ENCODE measurements around the gene RYR2. TPM values are rescaled to one million over a fixed set of nuclear protein-coding genes. Genes with fewer than 3 reads are reported as not detected.

RYR2 gene
- total RNA-seq, 6 donors from 2014 or later, result 1.8 to 23.0 (median 3.7) TPM

DNA sequence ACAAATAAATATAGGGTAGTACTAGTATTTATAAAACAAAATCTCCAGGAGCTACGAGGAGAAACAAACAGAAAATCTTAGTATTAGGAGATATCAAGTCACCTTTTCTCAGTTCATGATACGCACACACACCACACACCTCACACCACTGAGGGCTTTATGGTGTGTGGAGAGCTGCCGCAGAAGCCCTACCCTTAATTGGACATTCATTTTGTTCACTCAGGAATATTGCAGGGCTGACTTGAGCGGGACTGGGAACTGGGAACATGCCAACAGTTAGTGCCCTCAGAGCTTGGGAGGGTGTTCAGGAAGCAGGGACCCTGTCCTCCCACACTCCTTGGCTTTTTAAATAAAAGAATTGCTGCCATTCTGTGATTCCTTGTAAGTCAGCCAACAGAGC, 386.8 kb downstream of the RYR2 start:
- ATAC-seq (ENCODE audit: low FRiP score in 2 of 2) (no peak), DNase-seq (no peak)
- no peak overlapping the region for H3K4me3 ChIP-seq
- TF ChIP-seq POLR2AphosphoS5 (IDR thresholded peaks at IDR 0.05) (no peak), POLR2A (IDR thresholded peaks at IDR 0.05) (no peak), EP300 (IDR thresholded peaks at IDR 0.05) (no peak)
- TF ChIP-seq, protein P1, sequence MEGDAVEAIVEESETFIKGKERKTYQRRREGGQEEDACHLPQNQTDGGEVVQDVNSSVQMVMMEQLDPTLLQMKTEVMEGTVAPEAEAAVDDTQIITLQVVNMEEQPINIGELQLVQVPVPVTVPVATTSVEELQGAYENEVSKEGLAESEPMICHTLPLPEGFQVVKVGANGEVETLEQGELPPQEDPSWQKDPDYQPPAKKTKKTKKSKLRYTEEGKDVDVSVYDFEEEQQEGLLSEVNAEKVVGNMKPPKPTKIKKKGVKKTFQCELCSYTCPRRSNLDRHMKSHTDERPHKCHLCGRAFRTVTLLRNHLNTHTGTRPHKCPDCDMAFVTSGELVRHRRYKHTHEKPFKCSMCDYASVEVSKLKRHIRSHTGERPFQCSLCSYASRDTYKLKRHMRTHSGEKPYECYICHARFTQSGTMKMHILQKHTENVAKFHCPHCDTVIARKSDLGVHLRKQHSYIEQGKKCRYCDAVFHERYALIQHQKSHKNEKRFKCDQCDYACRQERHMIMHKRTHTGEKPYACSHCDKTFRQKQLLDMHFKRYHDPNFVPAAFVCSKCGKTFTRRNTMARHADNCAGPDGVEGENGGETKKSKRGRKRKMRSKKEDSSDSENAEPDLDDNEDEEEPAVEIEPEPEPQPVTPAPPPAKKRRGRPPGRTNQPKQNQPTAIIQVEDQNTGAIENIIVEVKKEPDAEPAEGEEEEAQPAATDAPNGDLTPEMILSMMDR (IDR thresholded peaks at IDR 0.05), result no peak
- H3K4me1 ChIP-seq, result no peaks in the 10 kb centered on the region
- no peaks in the 10 kb centered on the region for H3K9me3 ChIP-seq
- WGBS, 2 donors, result 84% methylated on average over 4 of the region's 4 CpGs
- H3K27me3 ChIP-seq, result no peaks in the 10 kb centered on the region
- H3K36me3 ChIP-seq, result no peaks in the 10 kb centered on the region
- H3K27ac ChIP-seq, result no peak overlapping the region

GRCh38 chr1:237429252-237429651, 387.3 kb downstream of the RYR2 start:
- ATAC-seq (ENCODE audit: low FRiP score in 2 of 2) (no peak), DNase-seq (no peak)
- Histone ChIP-seq H3K4me1 (no peaks in the 10 kb centered on the region), H3K36me3 (no peaks in the 10 kb centered on the region), H3K4me3 (no peak overlapping the region), H3K9me3 (no peaks in the 10 kb centered on the region), H3K27ac (no peak overlapping the region), H3K27me3 (no peaks in the 10 kb centered on the region)
- 60 to 71% methylated on average over 3 of the region's 3 CpGs for WGBS, 2 donors
- TF ChIP-seq EP300 (IDR thresholded peaks at IDR 0.05) (no peak), POLR2A (IDR thresholded peaks at IDR 0.05) (no peak)
- TF ChIP-seq, protein P1 (IDR thresholded peaks at IDR 0.05), result no peak

GRCh38 chr1:237431448-237431847, 389.5 kb downstream of the RYR2 start:
- Histone ChIP-seq H3K36me3 (no peaks in the 10 kb centered on the region), H3K4me1 (no peaks in the 10 kb centered on the region), H3K9me3 (no peaks in the 10 kb centered on the region), H3K27me3 (no peaks in the 10 kb centered on the region), H3K4me3 (no peak overlapping the region), H3K27ac (no peak overlapping the region)
- DNase-seq (no peak), ATAC-seq (ENCODE audit: low FRiP score in 2 of 2) (no peak)
- TF ChIP-seq, protein P1 (IDR thresholded peaks at IDR 0.05), result no peak
- TF ChIP-seq POLR2A (IDR thresholded peaks at IDR 0.05) (no peak), POLR2AphosphoS5 (IDR thresholded peaks at IDR 0.05) (no peak)

DNA sequence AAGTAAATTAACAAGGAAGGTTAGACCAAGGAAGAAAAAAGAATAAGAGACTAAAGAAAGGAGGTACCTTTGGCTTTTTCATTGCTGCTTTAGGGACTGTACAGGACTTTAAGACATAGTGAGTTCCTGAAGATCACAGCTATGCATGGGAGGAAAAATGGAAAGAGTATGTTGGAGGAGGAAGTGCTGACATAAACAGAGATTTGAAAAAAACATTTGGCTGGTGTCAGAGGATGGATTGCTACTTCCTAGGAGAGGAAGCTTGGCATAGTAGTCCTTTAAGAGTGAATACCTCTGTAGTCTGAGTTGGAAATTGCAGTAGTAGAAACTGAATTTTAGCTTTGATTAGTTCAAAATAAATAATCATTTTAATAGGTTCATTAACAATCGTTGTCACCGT, 398.4 kb downstream of the RYR2 start:
- no peak for DNase-seq
- H3K36me3 ChIP-seq, result no peaks in the 10 kb centered on the region
- H3K4me3 ChIP-seq, result no peak overlapping the region
- H3K27me3 ChIP-seq, result no peaks in the 10 kb centered on the region
- H3K9me3 ChIP-seq, result no peaks in the 10 kb centered on the region
- no peak overlapping the region for H3K27ac ChIP-seq
- TF ChIP-seq, protein P1 (IDR thresholded peaks at IDR 0.05), result no peak
- TF ChIP-seq POLR2A (IDR thresholded peaks at IDR 0.05) (no peak), EP300 (IDR thresholded peaks at IDR 0.05) (no peak), POLR2AphosphoS5 (IDR thresholded peaks at IDR 0.05) (no peak)
- no peaks in the 10 kb centered on the region for H3K4me1 ChIP-seq
- WGBS, 2 donors, result 34 to 43% methylated on average over 2 of the region's 2 CpGs
- ATAC-seq (ENCODE audit: low FRiP score in 2 of 2), result no peak

GRCh38 chr1:237444120-237444790, 402.3 kb downstream of the RYR2 start:
- Histone ChIP-seq H3K27me3 (no peaks in the 10 kb centered on the region), H3K4me1 (no peaks in the 10 kb centered on the region), H3K9me3 (no peaks in the 10 kb centered on the region), H3K36me3 (no peaks in the 10 kb centered on the region), H3K4me3 (no peak overlapping the region), H3K27ac (no peak overlapping the region)
- TF ChIP-seq POLR2AphosphoS5 (IDR thresholded peaks at IDR 0.05) (no peak), EP300 (IDR thresholded peaks at IDR 0.05) (no peak), POLR2A (IDR thresholded peaks at IDR 0.05) (no peak)
- TF ChIP-seq, protein P1 (IDR thresholded peaks at IDR 0.05), result no peak
- WGBS, 2 donors, result 55 to 59% methylated on average over 3 of the region's 3 CpGs
- no peak for DNase-seq
- ATAC-seq (ENCODE audit: low FRiP score in 2 of 2), result no peak
